ENCODE results near the gene KIT. TPM values are rescaled to one million over a fixed set of nuclear protein-coding genes. Genes with fewer than 3 reads are reported as not detected.

KIT gene
- total and polyA plus RNA-seq, 2 experiments from 2014 or later = 2.7 to 4.1 TPM

DNA sequence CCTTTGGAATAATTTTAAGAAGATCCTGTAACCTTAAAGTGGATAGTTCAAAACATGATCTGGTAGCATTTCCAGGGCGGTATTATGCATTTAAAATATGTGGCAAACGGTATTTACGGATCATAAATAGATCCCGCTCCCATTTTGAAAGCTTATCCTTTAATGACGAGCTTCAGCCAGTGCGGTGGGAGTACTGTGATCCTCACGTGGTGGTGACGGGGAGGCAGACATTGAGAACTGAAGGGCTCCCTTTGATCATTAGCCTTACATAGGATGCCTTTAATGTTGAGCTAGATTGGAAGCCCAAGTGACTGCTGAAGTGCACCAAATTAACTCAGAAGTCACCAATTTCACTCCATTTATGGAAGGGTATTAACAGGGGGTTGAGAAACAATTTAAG is 56.9 kb downstream of the KIT start:
- Histone ChIP-seq H3K27me3 (no peaks in the 10 kb centered on the region), H2AFZ (no peak overlapping the region), H3K79me2 (no peaks in the 10 kb centered on the region), H3K4me1 (ENCODE audit: insufficient read depth) (no peaks in the 10 kb centered on the region), H3K9me3 (ENCODE audit: low read depth) (no peaks in the 10 kb centered on the region), H3K4me2 (no peak overlapping the region), H3K9me2 (replicated peaks; ENCODE audit: insufficient read depth) (no peaks in the 10 kb centered on the region), H4K20me1 (ENCODE audit: insufficient read depth, poor library complexity, severe bottlenecking) (no peaks in the 10 kb centered on the region), H3K4me3 (no peak overlapping the region), H3K27ac (no peak overlapping the region), H3K36me3 (replicated peaks; ENCODE audit: insufficient read depth, low read depth) (no peaks in the 10 kb centered on the region)
- TF ChIP-seq, protein P1, sequence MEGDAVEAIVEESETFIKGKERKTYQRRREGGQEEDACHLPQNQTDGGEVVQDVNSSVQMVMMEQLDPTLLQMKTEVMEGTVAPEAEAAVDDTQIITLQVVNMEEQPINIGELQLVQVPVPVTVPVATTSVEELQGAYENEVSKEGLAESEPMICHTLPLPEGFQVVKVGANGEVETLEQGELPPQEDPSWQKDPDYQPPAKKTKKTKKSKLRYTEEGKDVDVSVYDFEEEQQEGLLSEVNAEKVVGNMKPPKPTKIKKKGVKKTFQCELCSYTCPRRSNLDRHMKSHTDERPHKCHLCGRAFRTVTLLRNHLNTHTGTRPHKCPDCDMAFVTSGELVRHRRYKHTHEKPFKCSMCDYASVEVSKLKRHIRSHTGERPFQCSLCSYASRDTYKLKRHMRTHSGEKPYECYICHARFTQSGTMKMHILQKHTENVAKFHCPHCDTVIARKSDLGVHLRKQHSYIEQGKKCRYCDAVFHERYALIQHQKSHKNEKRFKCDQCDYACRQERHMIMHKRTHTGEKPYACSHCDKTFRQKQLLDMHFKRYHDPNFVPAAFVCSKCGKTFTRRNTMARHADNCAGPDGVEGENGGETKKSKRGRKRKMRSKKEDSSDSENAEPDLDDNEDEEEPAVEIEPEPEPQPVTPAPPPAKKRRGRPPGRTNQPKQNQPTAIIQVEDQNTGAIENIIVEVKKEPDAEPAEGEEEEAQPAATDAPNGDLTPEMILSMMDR (IDR thresholded peaks at IDR 0.05; ENCODE audit: poor library complexity) = no peak
- no peak for TF ChIP-seq EZH2 (IDR thresholded peaks at IDR 0.05; ENCODE audit: borderline replicate concordance)
- no peak for TF ChIP-seq EZH2phosphoT487 (IDR thresholded peaks at IDR 0.05; ENCODE audit: low read depth, severe bottlenecking, unreplicated experiment)
- no peak for DNase-seq (ENCODE audit: low spot score)
- whole genome bisulfite sequencing (ENCODE audit: low lambda C conversion rate, missing lambda C conversion rate) = 48% methylated on average over 8 of the region's 8 CpGs

DNA sequence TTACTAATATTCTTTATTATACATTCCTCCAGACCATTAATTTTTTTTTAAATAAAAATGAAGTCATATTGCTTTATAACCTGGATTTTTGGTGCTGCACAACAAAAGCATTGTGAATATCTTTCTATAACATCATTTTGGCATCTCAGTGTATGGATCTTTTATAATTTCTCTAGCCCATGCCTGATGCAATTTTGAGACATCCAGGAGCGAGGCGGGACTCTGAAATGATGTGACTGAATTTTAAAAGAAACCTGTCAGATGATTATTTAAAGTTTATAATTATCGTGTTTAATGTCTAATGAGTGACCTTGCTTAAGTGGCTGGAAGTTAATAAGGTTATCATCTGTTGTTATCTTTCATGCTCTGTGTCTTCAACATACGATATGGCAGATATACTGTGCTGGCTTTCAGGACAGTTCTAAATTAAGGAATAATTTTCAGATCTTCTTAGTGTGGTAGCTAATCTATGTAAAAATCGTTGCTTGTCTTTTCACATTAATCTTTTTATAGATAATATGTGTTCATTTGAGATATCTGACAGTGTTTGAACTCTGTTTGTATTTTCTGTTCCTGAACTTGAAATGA is 58.8 kb downstream of the KIT start:
- DNase-seq (ENCODE audit: low spot score) = no peak
- TF ChIP-seq, protein P1 (IDR thresholded peaks at IDR 0.05; ENCODE audit: poor library complexity) = no peak
- TF ChIP-seq EZH2 (IDR thresholded peaks at IDR 0.05; ENCODE audit: borderline replicate concordance) (no peak), EZH2phosphoT487 (IDR thresholded peaks at IDR 0.05; ENCODE audit: low read depth, severe bottlenecking, unreplicated experiment) (no peak)
- H3K4me1 ChIP-seq (ENCODE audit: insufficient read depth) = no peaks in the 10 kb centered on the region
- H3K27me3 ChIP-seq = no peaks in the 10 kb centered on the region
- no peak overlapping the region for H2AFZ ChIP-seq
- no peak overlapping the region for H3K4me3 ChIP-seq
- H3K36me3 ChIP-seq (replicated peaks; ENCODE audit: insufficient read depth, low read depth) = no peaks in the 10 kb centered on the region
- no peaks in the 10 kb centered on the region for H3K9me3 ChIP-seq (ENCODE audit: low read depth)
- 83% methylated on average over 5 of the region's 5 CpGs for WGBS (ENCODE audit: low lambda C conversion rate, missing lambda C conversion rate)
- no peaks in the 10 kb centered on the region for H3K9me2 ChIP-seq (replicated peaks; ENCODE audit: insufficient read depth)
- no peak overlapping the region for H3K27ac ChIP-seq
- no peaks in the 10 kb centered on the region for H3K79me2 ChIP-seq
- no peak overlapping the region for H3K4me2 ChIP-seq
- H4K20me1 ChIP-seq (ENCODE audit: insufficient read depth, poor library complexity, severe bottlenecking) = no peaks in the 10 kb centered on the region

DNA sequence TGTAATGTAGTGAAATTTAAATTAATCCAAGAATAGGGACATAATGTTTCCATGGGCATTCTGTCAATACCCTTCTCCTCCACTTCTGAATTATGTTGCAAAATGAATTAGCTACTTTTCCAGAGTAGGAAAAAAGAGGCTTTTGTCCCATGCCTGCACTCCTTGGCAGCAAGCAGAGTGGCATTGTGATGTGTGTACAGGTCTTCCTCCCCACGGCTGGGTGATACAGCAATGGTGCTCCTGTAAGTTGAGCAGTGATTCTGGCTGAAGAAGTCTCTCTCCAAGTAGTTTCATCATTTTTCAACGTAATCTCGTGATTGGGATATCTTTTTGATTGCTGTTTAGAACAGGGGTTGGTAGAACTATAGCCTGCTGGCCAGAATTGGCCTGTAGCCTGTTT is 59.9 kb downstream of the KIT start:
- H3K4me3 ChIP-seq = no peak overlapping the region
- H3K36me3 ChIP-seq (replicated peaks; ENCODE audit: insufficient read depth, low read depth) = no peaks in the 10 kb centered on the region
- H3K9me3 ChIP-seq (ENCODE audit: low read depth) = no peaks in the 10 kb centered on the region
- no peaks in the 10 kb centered on the region for H3K9me2 ChIP-seq (replicated peaks; ENCODE audit: insufficient read depth)
- H3K4me1 ChIP-seq (ENCODE audit: insufficient read depth) = no peaks in the 10 kb centered on the region
- no peaks in the 10 kb centered on the region for H3K27me3 ChIP-seq
- H3K79me2 ChIP-seq = no peaks in the 10 kb centered on the region
- no peak for TF ChIP-seq EZH2phosphoT487 (IDR thresholded peaks at IDR 0.05; ENCODE audit: low read depth, severe bottlenecking, unreplicated experiment)
- TF ChIP-seq, protein P1 (IDR thresholded peaks at IDR 0.05; ENCODE audit: poor library complexity) = no peak
- no peak for TF ChIP-seq EZH2 (IDR thresholded peaks at IDR 0.05; ENCODE audit: borderline replicate concordance)
- 95% methylated on average over 3 of the region's 3 CpGs for WGBS (ENCODE audit: low lambda C conversion rate, missing lambda C conversion rate)
- no peak overlapping the region for H3K4me2 ChIP-seq
- DNase-seq (ENCODE audit: low spot score) = no peak
- H2AFZ ChIP-seq = no peak overlapping the region
- no peaks in the 10 kb centered on the region for H4K20me1 ChIP-seq (ENCODE audit: insufficient read depth, poor library complexity, severe bottlenecking)
- H3K27ac ChIP-seq = no peak overlapping the region
